Measurements from ENCODE around the gene PROB1. TPM values are rescaled to one million over a fixed set of nuclear protein-coding genes. Genes with fewer than 3 reads are reported as not detected.
"Not testable (repeated sequence)": the region's sequence is repeated elsewhere in the genome, so short reads cannot be mapped to it uniquely, and the experiment has no call there.

PROB1 gene
- total and polyA plus RNA-seq, 2 experiments from 2014 or later = 15.2 to 42.5 TPM

DNA sequence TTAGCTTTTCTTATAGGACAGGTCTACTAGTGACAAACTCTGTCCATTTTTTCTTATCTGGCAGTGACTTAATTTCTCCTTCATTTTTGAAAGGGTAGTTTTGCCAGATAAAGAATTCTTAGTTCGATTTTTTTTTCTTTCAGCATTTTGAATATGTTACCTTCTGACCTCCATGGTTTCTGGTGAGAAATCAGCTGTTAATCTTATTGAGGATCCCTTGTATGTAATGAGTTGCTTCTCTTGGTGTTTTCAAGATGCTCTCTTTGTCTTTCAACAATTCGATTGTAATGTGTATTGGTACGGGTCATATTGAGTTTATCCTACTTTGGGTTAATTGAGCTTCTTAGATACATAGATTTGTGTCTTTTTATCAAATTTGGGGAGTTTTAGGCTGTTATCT, 40.7 kb downstream of the PROB1 start:
- H3K4me1 ChIP-seq (ENCODE audit: low read depth) = no peaks in the 10 kb centered on the region
- no peak for DNase-seq (ENCODE audit: low read depth in 1 of 2, low spot score in 1 of 2)
- H3K36me3 ChIP-seq = peaks cover 5% of the 10 kb centered on the region
- no peak overlapping the region for H3K4me3 ChIP-seq
- TF ChIP-seq, protein P1, sequence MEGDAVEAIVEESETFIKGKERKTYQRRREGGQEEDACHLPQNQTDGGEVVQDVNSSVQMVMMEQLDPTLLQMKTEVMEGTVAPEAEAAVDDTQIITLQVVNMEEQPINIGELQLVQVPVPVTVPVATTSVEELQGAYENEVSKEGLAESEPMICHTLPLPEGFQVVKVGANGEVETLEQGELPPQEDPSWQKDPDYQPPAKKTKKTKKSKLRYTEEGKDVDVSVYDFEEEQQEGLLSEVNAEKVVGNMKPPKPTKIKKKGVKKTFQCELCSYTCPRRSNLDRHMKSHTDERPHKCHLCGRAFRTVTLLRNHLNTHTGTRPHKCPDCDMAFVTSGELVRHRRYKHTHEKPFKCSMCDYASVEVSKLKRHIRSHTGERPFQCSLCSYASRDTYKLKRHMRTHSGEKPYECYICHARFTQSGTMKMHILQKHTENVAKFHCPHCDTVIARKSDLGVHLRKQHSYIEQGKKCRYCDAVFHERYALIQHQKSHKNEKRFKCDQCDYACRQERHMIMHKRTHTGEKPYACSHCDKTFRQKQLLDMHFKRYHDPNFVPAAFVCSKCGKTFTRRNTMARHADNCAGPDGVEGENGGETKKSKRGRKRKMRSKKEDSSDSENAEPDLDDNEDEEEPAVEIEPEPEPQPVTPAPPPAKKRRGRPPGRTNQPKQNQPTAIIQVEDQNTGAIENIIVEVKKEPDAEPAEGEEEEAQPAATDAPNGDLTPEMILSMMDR (IDR thresholded peaks at IDR 0.05; ENCODE audit: low read depth, low read length) = no peak
- H3K27me3 ChIP-seq = no peaks in the 10 kb centered on the region
- H3K9me3 ChIP-seq (ENCODE audit: low read depth) = no peaks in the 10 kb centered on the region
- H3K27ac ChIP-seq = no peak overlapping the region

DNA sequence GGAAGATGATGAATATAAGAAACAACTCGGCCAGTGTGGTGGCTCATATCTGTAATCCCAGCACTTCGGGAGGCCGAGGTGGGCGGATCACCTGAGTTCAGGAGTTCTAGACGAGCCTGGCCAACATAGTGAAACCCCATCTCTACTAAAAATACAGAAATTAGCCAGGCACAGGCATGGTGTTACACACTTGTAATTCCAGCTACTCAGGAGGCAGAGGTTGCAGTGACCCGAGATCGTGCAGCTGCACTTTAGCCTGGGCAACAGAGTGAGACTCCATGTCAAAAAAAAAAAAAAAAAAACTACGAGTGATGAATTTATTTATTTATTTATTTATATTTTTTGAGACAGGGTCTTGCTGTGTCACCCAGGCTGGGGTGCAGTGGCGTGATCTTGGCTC, 47.0 kb downstream of the PROB1 start:
- not testable (repeated sequence) for H3K36me3 ChIP-seq; DNase-seq (ENCODE audit: low read depth in 1 of 2, low spot score in 1 of 2); H3K27me3 ChIP-seq; H3K4me3 ChIP-seq; H3K4me1 ChIP-seq (ENCODE audit: low read depth); H3K27ac ChIP-seq; H3K9me3 ChIP-seq (ENCODE audit: low read depth)

DNA sequence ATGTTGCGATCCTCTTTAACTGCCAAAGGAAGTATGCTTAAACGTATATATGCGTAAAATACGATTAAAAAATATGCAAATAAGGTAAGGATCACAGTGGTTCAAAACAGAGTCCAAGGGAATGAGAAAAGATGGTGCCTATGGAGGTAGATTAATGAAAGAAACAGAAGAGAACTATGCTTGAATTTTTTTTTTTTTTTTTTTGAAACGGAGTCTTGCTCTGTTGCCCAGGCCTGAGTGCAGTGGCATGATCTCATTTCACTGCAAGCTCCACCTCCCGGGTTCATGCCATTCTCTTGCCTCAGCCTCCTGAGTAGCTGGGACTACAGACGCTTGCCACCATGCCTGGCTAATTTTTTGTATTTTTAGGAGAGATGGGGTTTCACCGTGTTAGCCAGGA, 49.5 kb downstream of the PROB1 start:
- peaks cover 12% of the 10 kb centered on the region for H3K4me1 ChIP-seq (ENCODE audit: low read depth)
- not testable (repeated sequence) for H3K27ac ChIP-seq; H3K4me3 ChIP-seq; H3K27me3 ChIP-seq; H3K9me3 ChIP-seq (ENCODE audit: low read depth); DNase-seq (ENCODE audit: low read depth in 1 of 2, low spot score in 1 of 2); H3K36me3 ChIP-seq

DNA sequence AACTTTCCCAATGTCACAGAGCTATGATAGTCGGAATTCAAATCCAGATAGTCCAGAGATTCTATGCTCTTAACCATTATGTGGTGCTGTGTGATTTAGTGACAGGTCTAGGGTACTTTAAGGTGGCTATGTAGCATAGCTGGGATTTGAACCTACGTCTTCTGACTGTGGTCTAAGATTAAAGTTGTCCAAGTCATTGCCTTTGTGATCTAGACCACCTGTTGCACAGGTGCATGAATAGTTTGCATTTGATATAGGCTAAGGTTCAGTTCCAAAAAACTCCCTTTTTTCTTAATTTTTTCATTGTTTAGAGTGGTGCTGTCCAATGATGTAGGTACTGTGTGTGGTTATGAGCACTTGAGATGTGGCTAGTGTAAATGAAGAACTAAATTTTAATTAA, 50.7 kb downstream of the PROB1 start:
- TF ChIP-seq, protein P1 (IDR thresholded peaks at IDR 0.05; ENCODE audit: low read depth, low read length) = no peak
- Histone ChIP-seq H3K4me1 (ENCODE audit: low read depth) (peaks cover 12% of the 10 kb centered on the region), H3K4me3 (no peak overlapping the region), H3K27me3 (no peaks in the 10 kb centered on the region), H3K9me3 (ENCODE audit: low read depth) (no peaks in the 10 kb centered on the region), H3K36me3 (no peaks in the 10 kb centered on the region), H3K27ac (no peak overlapping the region)
- DNase-seq (ENCODE audit: low read depth in 1 of 2, low spot score in 1 of 2) = no peak

DNA sequence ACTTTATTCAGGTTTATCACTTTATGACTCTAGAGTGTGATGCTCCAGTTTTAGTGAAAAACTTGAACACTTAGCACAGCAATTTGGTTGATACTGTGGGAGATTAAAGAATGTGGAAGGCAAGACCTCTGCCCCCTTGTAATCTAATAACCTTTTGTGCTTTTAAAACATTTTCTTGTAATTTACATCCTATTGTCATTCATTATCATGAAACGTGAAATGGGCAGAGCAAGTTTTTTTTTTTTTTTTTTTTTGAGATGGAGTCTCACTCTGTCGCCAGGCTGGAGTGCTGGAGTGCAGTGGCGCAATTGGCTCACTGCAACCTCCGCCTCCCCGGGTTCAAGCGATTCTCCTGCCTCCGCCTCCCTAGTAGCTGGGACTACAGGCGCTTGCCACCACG, 51.4 kb downstream of the PROB1 start:
- Histone ChIP-seq H3K27me3 (no peaks in the 10 kb centered on the region), H3K27ac (peak overlapping the region; percentile 98), H3K4me1 (ENCODE audit: low read depth) (peaks cover 12% of the 10 kb centered on the region), H3K9me3 (ENCODE audit: low read depth) (no peaks in the 10 kb centered on the region), H3K4me3 (peak overlapping the region; percentile 75), H3K36me3 (no peaks in the 10 kb centered on the region)
- DNase-seq (ENCODE audit: low read depth in 1 of 2, low spot score in 1 of 2) = no peak
- TF ChIP-seq, protein P1 (IDR thresholded peaks at IDR 0.05; ENCODE audit: low read depth, low read length) = no peak

DNA sequence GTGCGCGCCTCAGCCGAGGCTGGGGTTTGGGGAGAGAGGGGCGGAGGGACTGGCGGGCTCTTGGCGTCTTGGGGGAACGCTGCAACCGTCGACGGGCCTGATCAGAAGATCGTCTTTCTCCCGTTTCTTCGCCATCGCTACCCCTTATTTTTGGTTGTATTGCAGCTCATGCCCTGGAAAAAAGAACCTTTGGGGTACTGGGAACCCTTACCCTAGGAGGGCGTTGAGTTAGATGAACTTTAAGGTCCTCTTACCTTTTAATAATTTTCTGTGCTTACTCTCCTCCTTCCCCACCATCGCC, 52.5 kb downstream of the PROB1 start:
- H3K4me1 ChIP-seq (ENCODE audit: low read depth) = peaks cover 12% of the 10 kb centered on the region
- DNase-seq (ENCODE audit: low read depth in 1 of 2, low spot score in 1 of 2) = no peak
- TF ChIP-seq, protein P1 (IDR thresholded peaks at IDR 0.05; ENCODE audit: low read depth, low read length) = no peak
- no peaks in the 10 kb centered on the region for H3K27me3 ChIP-seq
- peak overlapping the region; percentile 75 for H3K4me3 ChIP-seq
- H3K27ac ChIP-seq = peak overlapping the region; percentile 98
- H3K9me3 ChIP-seq (ENCODE audit: low read depth) = no peaks in the 10 kb centered on the region
- no peaks in the 10 kb centered on the region for H3K36me3 ChIP-seq
